Smooth muscle cell (in vitro differentiated cells): Measurements from ENCODE around the gene KIF19. TPM values are rescaled to one million over a fixed set of nuclear protein-coding genes. Genes with fewer than 3 reads are reported as not detected.

ENCODE experiments used
- DNase-seq: peaks from one replicate; lab custom pipeline; 2025; ENCODE audit not compliant: unreplicated experiment; lab: John Stamatoyannopoulos, UW
- H2AFZ ChIP-seq: fragments of 200-600 bp; sonication (generic); 2 replicates; pipeline ENCODE4 v1.6.0; 2016; ENCODE audit warnings: antibody characterized with exemption, low read depth, mild to moderate bottlenecking
- H3F3A ChIP-seq: fragments of 200-600 bp; sonication (generic); 2 replicates; pipeline ENCODE4 v1.6.0; 2017; ENCODE audit warnings: antibody characterized with exemption, low read depth
- H3K27ac ChIP-seq: fragments of 200-600 bp; sonication (generic); 2 replicates; pipeline ENCODE4 v1.5.1; 2016; ENCODE audit warnings: low read depth, mild to moderate bottlenecking
- H3K27me3 ChIP-seq: fragments of 200-600 bp; sonication (generic); 2 replicates; pipeline ENCODE4 v1.6.1; 2016; ENCODE audit warnings: low read depth, mild to moderate bottlenecking
- H3K36me3 ChIP-seq: fragments of 200-600 bp; sonication (generic); 2 replicates; pipeline ENCODE4 v1.5.1; 2016; ENCODE audit warnings: low read depth
- H3K4me1 ChIP-seq: fragments of 200-600 bp; sonication (generic); 2 replicates; pipeline ENCODE4 v1.5.1; 2016; ENCODE audit warnings: low read depth
- H3K4me2 ChIP-seq: fragments of 200-600 bp; sonication (generic); 2 replicates; pipeline ENCODE4 v1.6.0; 2016; ENCODE audit warnings: mild to moderate bottlenecking
- H3K4me3 ChIP-seq: fragments of 200-600 bp; sonication (generic); 2 replicates; pipeline ENCODE4 v1.5.1; 2016; ENCODE audit warnings: mild to moderate bottlenecking
- H3K79me2 ChIP-seq: fragments of 200-600 bp; sonication (generic); 2 replicates; pipeline ENCODE4 v1.6.0; 2016; ENCODE audit warnings: low read depth, mild to moderate bottlenecking
- H3K9ac ChIP-seq: fragments of 200-600 bp; sonication (generic); 2 replicates; pipeline ENCODE4 v1.6.0; 2016; ENCODE audit warnings: low read depth
- H3K9me3 ChIP-seq: fragments of 200-600 bp; sonication (generic); replicated peaks from 2 replicates; pipeline ENCODE4 v1.5.1; 2016; ENCODE audit warnings: low read depth
- H4K20me1 ChIP-seq: fragments of 200-600 bp; sonication (generic); 2 replicates; pipeline ENCODE4 v1.6.0; 2016; ENCODE audit warnings: low read depth
- CTCF ChIP-seq: fragments of 200-600 bp; sonication (generic); IDR thresholded peaks from 2 replicates; pipeline ENCODE4 v1.5.1; 2017; ENCODE audit warnings: borderline replicate concordance, mild to moderate bottlenecking, antibody characterized with exemption; ENCODE audit not compliant: insufficient read depth, poor library complexity, severe bottlenecking
- WGBS: methylation state at CpG from one replicate; pipeline ENCODE4 v1.1.7; 2016; ENCODE audit warnings: low lambda C conversion rate; 5-methylcytosine and 5-hydroxymethylcytosine counted together
- polyA plus RNA-seq: library from polyadenylated mRNA; unstranded; fragments of >200 nt; fragmentation: Nextera tagmentation; extraction: Ambion mirVana; gene quantifications from 2 replicates; pipeline ENCODE4 v1.2.1, GENCODE V29; 2016
- total RNA-seq: library from RNA; depleted of rRNA; stranded (reverse); fragments of >200 nt; gene quantifications from 2 replicates; pipeline ENCODE4 v1.2.3, GENCODE V29; 2014

Gene KIF19
- total and polyA plus RNA-seq, 2 experiments from 2014 or later: not detected

GRCh38 chr17:74379495-74380085 lies 53.6 kb downstream of the KIF19 start:
- Histone ChIP-seq H3K27me3 (peaks cover 24% of the 10 kb centered on the region), H2AFZ (peak overlapping the region; percentile 11), H3K79me2 (no peaks in the 10 kb centered on the region), H3K9ac (no peak overlapping the region), H3K36me3 (no peaks in the 10 kb centered on the region), H4K20me1 (no peaks in the 10 kb centered on the region), H3K27ac (no peak overlapping the region), H3F3A (no peaks in the 10 kb centered on the region), H3K4me2 (peak overlapping the region; percentile 81), H3K4me3 (no peak overlapping the region), H3K4me1 (peaks cover 10% of the 10 kb centered on the region), H3K9me3 (no peaks in the 10 kb centered on the region)
- peak; percentile 87 for DNase-seq
- WGBS: 22% methylated on average over 16 of the region's 20 CpGs
- peak; percentile 96 for TF ChIP-seq CTCF

- no peak overlapping the region for H3K9ac ChIP-seq
- H3F3A ChIP-seq: no peaks in the 10 kb centered on the region
- H3K4me2 ChIP-seq: peak overlapping the region; percentile 81
- H3K36me3 ChIP-seq: no peaks in the 10 kb centered on the region
- H3K4me3 ChIP-seq: no peak overlapping the region
- no peak for TF ChIP-seq CTCF
- peak overlapping the region; percentile 1 for H3K27ac ChIP-seq
- H2AFZ ChIP-seq: peak overlapping the region; percentile 11
- 50% methylated on average over 17 of the region's 17 CpGs for WGBS
- H3K27me3 ChIP-seq: peaks cover 24% of the 10 kb centered on the region
- no peaks in the 10 kb centered on the region for H3K79me2 ChIP-seq
- H3K9me3 ChIP-seq: no peaks in the 10 kb centered on the region
- no peaks in the 10 kb centered on the region for H4K20me1 ChIP-seq
- no peak for DNase-seq
- H3K4me1 ChIP-seq: peaks cover 10% of the 10 kb centered on the region
Observed at GRCh38 chr17:74380086-74380958, 54.3 kb downstream of the KIF19 start.

GRCh38 chr17:74380959-74381808 lies 55.2 kb downstream of the KIF19 start:
- TF ChIP-seq CTCF: no peak
- no peaks in the 10 kb centered on the region for H3K79me2 ChIP-seq
- WGBS: 72% methylated on average over 15 of the region's 15 CpGs
- H3K9ac ChIP-seq: no peak overlapping the region
- H3K4me3 ChIP-seq: no peak overlapping the region
- peak overlapping the region; percentile 1 for H3K27ac ChIP-seq
- peaks cover 4% of the 10 kb centered on the region for H3F3A ChIP-seq
- no peaks in the 10 kb centered on the region for H3K9me3 ChIP-seq
- H3K4me1 ChIP-seq: peaks cover 10% of the 10 kb centered on the region
- H4K20me1 ChIP-seq: no peaks in the 10 kb centered on the region
- H3K36me3 ChIP-seq: no peaks in the 10 kb centered on the region
- H2AFZ ChIP-seq: no peak overlapping the region
- H3K27me3 ChIP-seq: peaks cover 15% of the 10 kb centered on the region
- H3K4me2 ChIP-seq: no peak overlapping the region
- no peak for DNase-seq
